Upper lobe of left lung (tissue), 6 donors: ENCODE data around the gene PARL. TPM values are rescaled to one million over a fixed set of nuclear protein-coding genes. Genes with fewer than 3 reads are reported as not detected.

Experiments used
- ATAC-seq, 2 donors: fragments of 200-7000 bp; cut with Tn5 transposase; one replicate each; pipeline ENCODE4 v1.9.1; 2022; ENCODE audit warnings: mild to moderate bottlenecking in 2 of 2, moderate library complexity in 2 of 2; ENCODE audit not compliant: low FRiP score in 2 of 2
- DNase-seq, 2 donors: peaks; one replicate each; pipeline ENCODE4 v3.0.0-alpha.2; 2019 to 2020
- H3K27ac ChIP-seq, 4 donors: fragments of 200-600 bp; sonication (generic); one replicate each; pipeline ENCODE4 v1.5.1; 2016 to 2019
- H3K27me3 ChIP-seq, 4 donors: fragments of 200-600 bp; sonication (generic); one replicate each; pipeline ENCODE4 v1.5.1; 2017 to 2019
- H3K36me3 ChIP-seq, 4 donors: fragments of 200-600 bp; sonication (generic); one replicate each; pipeline ENCODE4 v1.5.1; 2016 to 2019
- H3K4me1 ChIP-seq, 4 donors: fragments of 200-600 bp; sonication (generic); one replicate each; pipeline ENCODE4 v1.5.1; 2018 to 2019
- H3K4me3 ChIP-seq, 4 donors: fragments of 200-600 bp; sonication (generic); one replicate each; pipeline ENCODE4 v1.5.1; 2017 to 2019; ENCODE audit warnings: mild to moderate bottlenecking in 2 of 4, moderate library complexity in 1 of 4
- H3K9me3 ChIP-seq, 4 donors: fragments of 200-600 bp; sonication (generic); one replicate each; pipeline ENCODE4 v1.5.1; 2018 to 2019
- EP300 ChIP-seq, 4 donors: sonication (generic); formaldehyde crosslinking; IDR thresholded peaks; one replicate each; pipeline ENCODE4 v1.5.1; 2017; ENCODE audit warnings: antibody characterized with exemption in 4 of 4, control low read depth in 2 of 4
- POLR2A ChIP-seq, 4 donors: fragments of 450-650 bp; IDR thresholded peaks; one replicate each; pipeline ENCODE4 v1.5.1; 2016 to 2017; ENCODE audit warnings: antibody characterized with exemption in 4 of 4, mild to moderate bottlenecking in 2 of 4
- POLR2AphosphoS5 ChIP-seq, 2 donors: sonication (generic); formaldehyde crosslinking; IDR thresholded peaks; one replicate each; pipeline ENCODE4 v1.5.1; 2017; ENCODE audit warnings: antibody characterized with exemption in 2 of 2
- WGBS, 2 donors: methylation state at CpG; one replicate each; pipeline ENCODE4 v1.1.5; 2017 to 2018; 5-methylcytosine and 5-hydroxymethylcytosine counted together
- total RNA-seq, 6 donors: library from RNA; depleted of rRNA in 4 of 6; stranded (reverse); fragments of >200 nt in 4 of 6; gene quantifications; one replicate each; pipeline versions ENCODE4 v1.1.0 to v1.2.1, GENCODE V29; 2016 to 2021
- TF ChIP-seq, protein P1 (sequence below), 6 experiments: fragments of 450-650 bp in 4 of 6; fragments of 200-600 bp in 2 of 6; sonication (generic) in 2 of 6; IDR thresholded peaks; one replicate each; pipeline ENCODE4 v1.5.1; 2016 to 2019; ENCODE audit warnings: antibody characterized with exemption in 6 of 6
- donor health status: DM: no; HTN: no; CAD: no; lungs with moderate emphysema.
- donor health status: DM: no; HTN: yes; CAD: no; lungs with severe emphysema.

The PARL gene
- total RNA-seq, 6 donors from 2014 or later, result 32.5 to 51.0 (median 40.5) TPM

DNA sequence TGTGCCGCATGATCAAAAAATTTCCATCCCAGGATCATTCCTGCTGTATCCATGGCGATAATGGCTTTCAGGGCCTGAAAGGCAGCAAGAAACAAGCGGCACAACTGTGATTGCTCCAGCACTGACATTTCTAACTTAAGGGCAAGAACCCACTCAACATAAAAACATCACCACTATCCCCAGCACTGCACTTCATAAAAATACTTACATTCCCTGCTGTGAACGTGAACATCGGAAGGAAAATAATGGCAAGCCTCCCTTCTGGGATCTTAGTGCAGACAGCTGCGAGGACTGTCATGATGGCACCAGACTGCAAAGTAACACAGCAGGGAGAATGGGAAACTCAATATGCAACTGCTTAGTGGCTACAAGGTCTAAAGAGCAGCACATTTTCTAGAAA, 51.2 kb downstream of the PARL start:
- H3K4me3 ChIP-seq, result no peak overlapping the region
- H3K27ac ChIP-seq, result no peak overlapping the region
- H3K9me3 ChIP-seq, result no peaks in the 10 kb centered on the region
- WGBS, 2 donors, result 94 to 96% methylated on average over 6 of the region's 6 CpGs
- H3K4me1 ChIP-seq, result no peaks in the 10 kb centered on the region
- DNase-seq (no peak), ATAC-seq (no peak)
- H3K27me3 ChIP-seq, result no peaks in the 10 kb centered on the region
- TF ChIP-seq EP300 (IDR thresholded peaks at IDR 0.05) (no peak), POLR2AphosphoS5 (IDR thresholded peaks at IDR 0.05) (no peak)
- H3K36me3 ChIP-seq, result peaks cover 15 to 87% (median 45%) of the 10 kb centered on the region in 4 donors

DNA sequence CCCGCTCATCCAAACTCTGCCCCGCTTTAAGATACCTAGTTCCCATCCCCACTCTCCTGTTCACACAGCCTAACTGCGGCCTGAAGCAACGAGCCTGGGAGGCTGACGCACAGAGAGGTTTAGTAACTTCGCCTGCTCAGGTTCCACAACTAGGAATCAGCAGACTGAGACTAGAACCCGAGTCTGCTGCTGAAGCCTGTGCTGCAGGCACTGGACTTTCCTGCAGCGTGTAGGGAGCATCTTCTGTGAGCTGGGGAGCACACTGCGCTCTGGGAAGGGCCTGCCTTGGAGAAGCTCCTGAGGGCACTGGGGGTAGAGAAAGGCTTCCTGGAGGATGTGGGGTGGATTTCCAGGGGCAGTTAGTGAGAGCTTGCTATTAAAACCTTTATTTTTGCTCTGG, 54.5 kb downstream of the PARL start:
- DNase-seq, result no peak
- no peak for ATAC-seq
- TF ChIP-seq POLR2AphosphoS5 (IDR thresholded peaks at IDR 0.05) (no peak), POLR2A (IDR thresholded peaks at IDR 0.05) (no peak), EP300 (IDR thresholded peaks at IDR 0.05) (no peak)
- TF ChIP-seq, protein P1, sequence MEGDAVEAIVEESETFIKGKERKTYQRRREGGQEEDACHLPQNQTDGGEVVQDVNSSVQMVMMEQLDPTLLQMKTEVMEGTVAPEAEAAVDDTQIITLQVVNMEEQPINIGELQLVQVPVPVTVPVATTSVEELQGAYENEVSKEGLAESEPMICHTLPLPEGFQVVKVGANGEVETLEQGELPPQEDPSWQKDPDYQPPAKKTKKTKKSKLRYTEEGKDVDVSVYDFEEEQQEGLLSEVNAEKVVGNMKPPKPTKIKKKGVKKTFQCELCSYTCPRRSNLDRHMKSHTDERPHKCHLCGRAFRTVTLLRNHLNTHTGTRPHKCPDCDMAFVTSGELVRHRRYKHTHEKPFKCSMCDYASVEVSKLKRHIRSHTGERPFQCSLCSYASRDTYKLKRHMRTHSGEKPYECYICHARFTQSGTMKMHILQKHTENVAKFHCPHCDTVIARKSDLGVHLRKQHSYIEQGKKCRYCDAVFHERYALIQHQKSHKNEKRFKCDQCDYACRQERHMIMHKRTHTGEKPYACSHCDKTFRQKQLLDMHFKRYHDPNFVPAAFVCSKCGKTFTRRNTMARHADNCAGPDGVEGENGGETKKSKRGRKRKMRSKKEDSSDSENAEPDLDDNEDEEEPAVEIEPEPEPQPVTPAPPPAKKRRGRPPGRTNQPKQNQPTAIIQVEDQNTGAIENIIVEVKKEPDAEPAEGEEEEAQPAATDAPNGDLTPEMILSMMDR (IDR thresholded peaks at IDR 0.05), result no peak
- Histone ChIP-seq H3K27me3 (no peaks in the 10 kb centered on the region), H3K9me3 (no peaks in the 10 kb centered on the region), H3K4me3 (no peak overlapping the region), H3K4me1 (peaks cover 0 to 7% (median 5%) of the 10 kb centered on the region in 4 donors), H3K36me3 (peaks cover 10 to 65% (median 36%) of the 10 kb centered on the region in 4 donors), H3K27ac (no peak overlapping the region)
- WGBS, 2 donors, result 97 to 98% methylated on average over 6 to 9 of the region's 9 CpGs

DNA sequence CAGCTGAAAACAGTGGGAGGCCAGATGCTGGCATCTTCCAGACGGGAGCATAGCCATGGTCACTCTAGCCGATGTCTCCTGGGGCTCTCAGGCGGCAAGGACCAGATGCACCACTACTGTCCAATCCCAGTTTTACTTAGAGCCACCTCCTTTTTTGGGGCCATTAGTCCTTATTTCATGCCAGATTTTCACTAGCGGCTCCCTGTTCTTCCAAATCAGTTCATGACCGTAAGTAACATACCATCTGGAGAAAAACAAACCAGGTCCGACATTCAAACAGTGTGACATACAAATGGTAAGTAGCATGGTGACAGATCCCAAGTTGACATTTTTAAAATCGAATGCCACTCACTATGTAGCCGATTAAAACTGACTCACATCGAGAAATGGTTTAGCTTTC, 55.2 kb downstream of the PARL start:
- TF ChIP-seq EP300 (IDR thresholded peaks at IDR 0.05), result no peak
- TF ChIP-seq POLR2A (IDR thresholded peaks at IDR 0.05), result no peak
- TF ChIP-seq, protein P1 (IDR thresholded peaks at IDR 0.05), result no peak
- no peak for TF ChIP-seq POLR2AphosphoS5 (IDR thresholded peaks at IDR 0.05)
- Histone ChIP-seq H3K4me3 (no peak overlapping the region), H3K9me3 (no peaks in the 10 kb centered on the region), H3K27ac (no peak overlapping the region), H3K27me3 (no peaks in the 10 kb centered on the region), H3K4me1 (peaks cover 6 to 14% (median 11%) of the 10 kb centered on the region in 4 donors), H3K36me3 (peaks cover 10 to 65% (median 36%) of the 10 kb centered on the region in 4 donors)
- ATAC-seq, result no peak
- WGBS, 2 donors, result 95 to 97% methylated on average over 9 of the region's 9 CpGs
- no peak for DNase-seq

DNA sequence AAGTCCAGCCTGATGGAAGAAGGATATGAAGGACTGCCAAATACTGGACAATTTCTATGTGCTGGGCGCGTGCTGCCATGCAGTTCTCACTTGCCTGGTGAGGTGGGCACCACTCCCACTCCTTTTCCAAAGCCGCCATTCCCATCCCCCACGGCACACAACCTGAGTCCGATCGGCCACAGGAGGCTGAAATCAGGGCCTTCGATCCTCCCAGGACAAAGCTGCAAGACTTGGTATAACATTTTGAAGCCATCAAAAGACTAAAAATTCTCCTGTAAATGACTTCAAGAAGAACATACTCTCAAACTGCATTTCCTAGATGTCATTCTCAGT, 56.2 kb downstream of the PARL start:
- no peak for ATAC-seq
- TF ChIP-seq POLR2AphosphoS5 (IDR thresholded peaks at IDR 0.05) (no peak), POLR2A (IDR thresholded peaks at IDR 0.05) (no peak), EP300 (IDR thresholded peaks at IDR 0.05) (no peak)
- TF ChIP-seq, protein P1 (IDR thresholded peaks at IDR 0.05), result no peak
- H3K9me3 ChIP-seq, result no peaks in the 10 kb centered on the region
- no peak overlapping the region for H3K4me3 ChIP-seq
- no peak for DNase-seq
- no peak overlapping the region for H3K27ac ChIP-seq
- WGBS, 2 donors, result 94 to 97% methylated on average over 7 of the region's 7 CpGs
- H3K27me3 ChIP-seq, result no peaks in the 10 kb centered on the region
- peaks cover 10 to 55% (median 28%) of the 10 kb centered on the region in 4 donors for H3K36me3 ChIP-seq
- H3K4me1 ChIP-seq, result peaks cover 9 to 19% (median 14%) of the 10 kb centered on the region in 4 donors

DNA sequence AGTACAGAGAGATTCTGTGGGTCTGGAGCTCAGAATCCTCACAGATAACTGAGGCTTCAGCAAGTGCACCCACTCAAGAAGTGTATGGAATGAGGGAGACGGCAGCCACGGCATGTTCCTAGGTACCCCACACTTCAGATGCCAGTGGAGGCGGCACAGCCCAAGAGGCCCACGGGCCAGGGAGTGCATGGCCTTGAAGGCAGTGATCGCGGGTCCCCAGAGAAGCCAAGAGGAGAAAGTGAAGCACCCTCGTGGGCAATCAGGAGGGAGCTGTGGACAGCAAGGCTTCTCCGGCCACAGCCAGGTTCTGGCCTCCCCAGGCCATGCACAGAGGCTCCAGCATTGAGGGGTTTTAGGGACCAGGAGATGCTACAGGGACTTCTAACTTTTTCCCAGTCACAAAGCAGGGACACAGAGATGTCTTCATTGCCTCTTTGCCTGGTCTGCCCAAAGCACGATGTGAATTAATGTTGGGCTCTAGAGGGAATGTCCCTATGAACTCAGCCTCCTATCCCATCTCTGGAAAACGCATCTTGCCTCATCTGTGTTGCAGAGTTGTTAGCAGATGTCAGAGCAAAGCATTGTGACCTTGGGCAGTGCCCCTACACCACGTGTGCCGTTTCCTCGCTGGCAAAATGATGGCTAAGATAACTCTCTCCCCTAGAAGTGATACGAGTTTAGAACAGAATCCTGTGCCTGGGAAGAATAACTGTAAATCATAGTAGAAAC, 56.7 kb downstream of the PARL start:
- Histone ChIP-seq H3K36me3 (peaks cover 10 to 50% (median 23%) of the 10 kb centered on the region in 4 donors), H3K4me3 (no peak overlapping the region), H3K27me3 (no peaks in the 10 kb centered on the region), H3K27ac (no peak overlapping the region), H3K4me1 (peaks cover 9 to 19% (median 14%) of the 10 kb centered on the region in 4 donors), H3K9me3 (no peaks in the 10 kb centered on the region)
- TF ChIP-seq, protein P1 (IDR thresholded peaks at IDR 0.05), result no peak
- TF ChIP-seq POLR2A (IDR thresholded peaks at IDR 0.05) (no peak), POLR2AphosphoS5 (IDR thresholded peaks at IDR 0.05) (no peak), EP300 (IDR thresholded peaks at IDR 0.05) (no peak)
- ATAC-seq, result no peak
- DNase-seq, result no peak
- 84 to 91% methylated on average over 12 to 14 of the region's 14 CpGs for WGBS, 2 donors
